ENCODE results near the gene SLC6A6.

The SLC6A6 gene

GRCh38 chr3:14452740-14453710 is 50.6 kb downstream of the SLC6A6 start:
- no peak for DNase-seq (ENCODE audit: low read depth in 2 of 2)

- DNase-seq (ENCODE audit: low read depth in 2 of 2) = no peak
These were observed 51.7 kb downstream of the SLC6A6 start for GRCh38 chr3:14453876-14454638.

GRCh38 chr3:14454639-14455310 is 52.4 kb downstream of the SLC6A6 start:
- DNase-seq (ENCODE audit: low read depth in 2 of 2) = no peak

GRCh38 chr3:14455571-14456317 is 53.3 kb downstream of the SLC6A6 start:
- no peak for DNase-seq (ENCODE audit: low read depth in 2 of 2)

GRCh38 chr3:14456794-14457193 is 54.4 kb downstream of the SLC6A6 start:
- DNase-seq (ENCODE audit: low read depth in 2 of 2) = no peak

- DNase-seq (ENCODE audit: low read depth in 2 of 2) = no peak
These were observed 55.1 kb downstream of the SLC6A6 start for GRCh38 chr3:14457481-14457880.

GRCh38 chr3:14457999-14458398 is 55.6 kb downstream of the SLC6A6 start:
- DNase-seq (ENCODE audit: low read depth in 2 of 2) = no peak

- DNase-seq (ENCODE audit: low read depth in 2 of 2) = no peak
These were observed 56.2 kb downstream of the SLC6A6 start for GRCh38 chr3:14458434-14459275.

- DNase-seq (ENCODE audit: low read depth in 2 of 2) = no peak
These were observed 57.0 kb downstream of the SLC6A6 start for GRCh38 chr3:14459384-14459783.

GRCh38 chr3:14459787-14460186 is 57.4 kb downstream of the SLC6A6 start:
- no peak for DNase-seq (ENCODE audit: low read depth in 2 of 2)

- no peak for DNase-seq (ENCODE audit: low read depth in 2 of 2)
These were observed 58.1 kb downstream of the SLC6A6 start for GRCh38 chr3:14460342-14461005.

- DNase-seq (ENCODE audit: low read depth in 2 of 2) = no peak
These were observed 58.8 kb downstream of the SLC6A6 start for GRCh38 chr3:14461006-14461747.

GRCh38 chr3:14461748-14462324 is 59.4 kb downstream of the SLC6A6 start:
- no peak for DNase-seq (ENCODE audit: low read depth in 2 of 2)

GRCh38 chr3:14462738-14463137 is 60.3 kb downstream of the SLC6A6 start:
- no peak for DNase-seq (ENCODE audit: low read depth in 2 of 2)

- DNase-seq (ENCODE audit: low read depth in 2 of 2) = no peak
These were observed 61.1 kb downstream of the SLC6A6 start for GRCh38 chr3:14463330-14464140.

- DNase-seq (ENCODE audit: low read depth in 2 of 2) = no peak
These were observed 61.7 kb downstream of the SLC6A6 start for GRCh38 chr3:14464141-14464465.

- no peak for DNase-seq (ENCODE audit: low read depth in 2 of 2)
These were observed 62.1 kb downstream of the SLC6A6 start for GRCh38 chr3:14464521-14464920.

- no peak for DNase-seq (ENCODE audit: low read depth in 2 of 2)
These were observed 63.0 kb downstream of the SLC6A6 start for GRCh38 chr3:14465425-14465824.

Data from activated CD8-positive, alpha-beta memory T cell treated with anti-CD3 and anti-CD28 coated beads for 4 hours (primary cell).